SK-N-SH (cell line): ENCODE measurements around the gene SLC27A4. TPM values are rescaled to one million over a fixed set of nuclear protein-coding genes. Genes with fewer than 3 reads are reported as not detected.

Experiments used
- CTCF ChIA-PET: fragments of 300-600, 350-600 bp; formaldehyde crosslinking; extraction: SDS; loops from one replicate; lab custom pipeline; 2021; lab: Yijun Ruan, JAX
- POLR2A ChIA-PET: fragments of 350-600 bp; sonication (Branson Sonifier 250); formaldehyde crosslinking; extraction: SDS; loops from one replicate; lab custom pipeline; 2020; ENCODE audit warnings: antibody characterized with exemption, inconsistent platforms; lab: Yijun Ruan, JAX
- DNase-seq: peaks from one replicate; pipeline ENCODE4 v3.0.0; 2012
- H2AFZ ChIP-seq: fragments of 200-600 bp; sonication (generic); 2 replicates; pipeline ENCODE4 v1.8.1; 2016; ENCODE audit warnings: antibody characterized with exemption, mild to moderate bottlenecking, low read depth
- H3F3A ChIP-seq: fragments of 200-600 bp; sonication (generic); replicated peaks from 2 replicates; pipeline ENCODE3; 2016; ENCODE audit warnings: antibody characterized with exemption, mild to moderate bottlenecking; ENCODE audit not compliant: insufficient read depth
- H3K27ac ChIP-seq, 2 experiments: fragments of 200-500 bp in 1 of 2; fragments of 200-600 bp in 1 of 2; sonication (Bioruptor generic) in 1 of 2; sonication (generic), shearing (Covaris generic) in 1 of 2; 2 replicates each; pipeline versions ENCODE4 v1.5.1 to v1.6.1; 2014 to 2016; ENCODE audit warnings: low read depth in 2 of 2, inconsistent platforms in 1 of 2, low read length in 1 of 2, mild to moderate bottlenecking in 1 of 2, mixed read lengths in 1 of 2
- H3K27me3 ChIP-seq: fragments of 200-600 bp; sonication (generic), shearing (Covaris generic); 2 replicates; pipeline ENCODE4 v1.6.1; 2016; ENCODE audit warnings: mixed run types; ENCODE audit not compliant: insufficient read depth
- H3K36me3 ChIP-seq, 2 experiments: fragments of 200-500 bp in 1 of 2; fragments of 200-600 bp in 1 of 2; sonication (Bioruptor generic) in 1 of 2; sonication (generic) in 1 of 2; replicated peaks in 1 of 2; 2 replicates each; pipeline versions ENCODE3 to v1.5.1; 2014 to 2016; ENCODE audit warnings: low read length in 1 of 2, mild to moderate bottlenecking in 1 of 2; ENCODE audit not compliant: insufficient read depth in 2 of 2, control insufficient read depth in 1 of 2
- H3K4me1 ChIP-seq, 2 experiments: fragments of 200-500 bp in 1 of 2; fragments of 200-600 bp in 1 of 2; sonication (Bioruptor generic) in 1 of 2; sonication (generic), shearing (Covaris generic) in 1 of 2; 2 replicates each; pipeline versions ENCODE4 v1.5.1 to v1.6.1; 2014 to 2016; ENCODE audit warnings: low read depth in 1 of 2, low read length in 1 of 2, mixed run types in 1 of 2; ENCODE audit not compliant: insufficient read depth in 2 of 2, control insufficient read depth in 1 of 2
- H3K4me2 ChIP-seq: fragments of 200-600 bp; sonication (generic), shearing (Covaris generic); 2 replicates; pipeline ENCODE4 v1.6.1; 2017; ENCODE audit warnings: mixed run types
- H3K4me3 ChIP-seq, 2 experiments: fragments of 200-500 bp in 1 of 2; fragments of 200-600 bp in 1 of 2; sonication (Bioruptor generic) in 1 of 2; sonication (generic), shearing (Covaris generic) in 1 of 2; 2 replicates each; pipeline versions ENCODE4 v1.5.1 to v1.8.1; 2014 to 2016; ENCODE audit warnings: low read depth in 2 of 2, inconsistent platforms in 1 of 2, low read length in 1 of 2, mild to moderate bottlenecking in 1 of 2, mixed read lengths in 1 of 2, moderate library complexity in 1 of 2
- H3K79me2 ChIP-seq: fragments of 200-600 bp; sonication (generic); 2 replicates; pipeline ENCODE4 v1.8.1; 2017; ENCODE audit warnings: mild to moderate bottlenecking; ENCODE audit not compliant: insufficient read depth
- H3K9ac ChIP-seq: fragments of 200-600 bp; sonication (generic); 2 replicates; pipeline ENCODE4 v1.6.1; 2017; ENCODE audit warnings: mixed run types
- H3K9me2 ChIP-seq: fragments of 200-600 bp; sonication (generic); 2 replicates; pipeline ENCODE4 v1.6.1; 2017; ENCODE audit warnings: mixed run types
- H3K9me3 ChIP-seq: fragments of 200-600 bp; sonication (generic); 2 replicates; pipeline ENCODE4 v1.6.1; 2017; ENCODE audit warnings: mixed run types, mild to moderate bottlenecking, moderate library complexity
- H4K20me1 ChIP-seq: fragments of 200-600 bp; sonication (generic); 2 replicates; pipeline ENCODE4 v1.6.1; 2017; ENCODE audit warnings: mild to moderate bottlenecking, mixed run types; ENCODE audit not compliant: insufficient read depth
- CHD2 ChIP-seq: fragments of 150-350 bp; IDR thresholded peaks from 2 replicates; pipeline ENCODE4 v1.6.1; 2018; ENCODE audit warnings: low read length; ENCODE audit not compliant: partially characterized antibody
- EP300 ChIP-seq, 2 experiments: IDR thresholded peaks; 2 replicates each; pipeline versions ENCODE4 v1.4.0 to v1.6.1; 2012; ENCODE audit warnings: borderline replicate concordance in 1 of 2, low read depth in 1 of 2, low read length in 1 of 2
- FOSL2 ChIP-seq: IDR thresholded peaks from 2 replicates; pipeline ENCODE4 v1.4.0; 2012; ENCODE audit warnings: low read depth, mild to moderate bottlenecking, moderate library complexity, borderline replicate concordance
- FOXM1 ChIP-seq: IDR thresholded peaks from 2 replicates; pipeline ENCODE4 v1.4.0; 2012; ENCODE audit warnings: low read depth, mild to moderate bottlenecking
- GABPA ChIP-seq: IDR thresholded peaks from 2 replicates; pipeline ENCODE4 v1.4.0; 2012; ENCODE audit warnings: low read depth, mild to moderate bottlenecking
- GATA2 ChIP-seq: sonication (generic); formaldehyde crosslinking; IDR thresholded peaks from 2 replicates; pipeline ENCODE4 v1.5.0; 2020; ENCODE audit warnings: mild to moderate bottlenecking, missing genetic modification reagents
- JUND ChIP-seq: IDR thresholded peaks from 2 replicates; pipeline ENCODE4 v1.4.0; 2012
- MEF2A ChIP-seq: IDR thresholded peaks from 2 replicates; pipeline ENCODE4 v1.4.0; 2012; ENCODE audit warnings: low read depth, borderline replicate concordance
- MXI1 ChIP-seq: IDR thresholded peaks from 2 replicates; pipeline ENCODE4 v1.6.1; 2012; ENCODE audit warnings: mild to moderate bottlenecking, low read depth, low read length, improper control_type of control experiment
- NFIC ChIP-seq: IDR thresholded peaks from 2 replicates; pipeline ENCODE4 v1.4.0; 2012; ENCODE audit warnings: borderline replicate concordance
- NRF1 ChIP-seq: IDR thresholded peaks from 2 replicates; pipeline ENCODE4 v1.6.1; 2012; ENCODE audit warnings: low read depth, mild to moderate bottlenecking, low read length
- POLR2AphosphoS5 ChIP-seq: IDR thresholded peaks from 2 replicates; pipeline ENCODE4 v1.6.1; 2012; ENCODE audit warnings: low read depth, low read length
- RAD21 ChIP-seq: IDR thresholded peaks from 2 replicates; pipeline ENCODE4 v1.6.1; 2012; ENCODE audit warnings: mild to moderate bottlenecking, low read length
- RXRA ChIP-seq: IDR thresholded peaks from 2 replicates; pipeline ENCODE4 v1.4.0; 2012; ENCODE audit warnings: low read depth, mild to moderate bottlenecking, borderline replicate concordance
- SIN3A ChIP-seq: IDR thresholded peaks from 2 replicates; pipeline ENCODE4 v1.6.1; 2012; ENCODE audit warnings: low read depth, mild to moderate bottlenecking, low read length, moderate library complexity, borderline replicate concordance
- SMC3 ChIP-seq: IDR thresholded peaks from 2 replicates; pipeline ENCODE4 v1.6.1; 2012; ENCODE audit warnings: low read depth, low read length, improper control_type of control experiment
- TCF12 ChIP-seq: IDR thresholded peaks from 2 replicates; pipeline ENCODE4 v1.4.0; 2012
- TEAD4 ChIP-seq: IDR thresholded peaks from 2 replicates; pipeline ENCODE4 v1.4.0; 2012; ENCODE audit warnings: mild to moderate bottlenecking, borderline replicate concordance; ENCODE audit not compliant: insufficient read depth
- YY1 ChIP-seq: IDR thresholded peaks from 2 replicates; pipeline ENCODE4 v1.4.0; 2012; ENCODE audit warnings: low read depth, mild to moderate bottlenecking
- WGBS: methylation state at CpG from one replicate; pipeline ENCODE4 v1.1.6; 2017; ENCODE audit warnings: low lambda C conversion rate; 5-methylcytosine and 5-hydroxymethylcytosine counted together
- polyA plus RNA-seq, 3 experiments: library from polyadenylated mRNA; depleted of rRNA; stranded (reverse); fragments of >200 nt; gene quantifications; 2 replicates each; pipeline ENCODE4 v1.2.3, GENCODE V29; 2012
- TF ChIP-seq, protein P1 (sequence below): fragments of 150-350 bp; IDR thresholded peaks from 2 replicates; pipeline ENCODE4 v1.6.1; 2017; ENCODE audit warnings: antibody characterized with exemption, low read length, low read depth, borderline replicate concordance
- TF ChIP-seq, protein P2 (sequence below): IDR thresholded peaks from 2 replicates; pipeline ENCODE4 v1.4.0; 2012; ENCODE audit warnings: low read depth, borderline replicate concordance
- TF ChIP-seq, protein P3 (sequence below): fragments of 200-600 bp; sonication (generic); IDR thresholded peaks from 2 replicates; pipeline ENCODE4 v1.6.1; 2017; ENCODE audit warnings: antibody characterized with exemption, mild to moderate bottlenecking, moderate library complexity
- TF ChIP-seq, protein P4 (sequence below): IDR thresholded peaks from 2 replicates; pipeline ENCODE4 v1.4.0; 2012; ENCODE audit warnings: low read depth
- TF ChIP-seq, protein P5 (sequence below): fragments of 150-350 bp; IDR thresholded peaks from 2 replicates; pipeline ENCODE4 v1.6.1; 2016; ENCODE audit warnings: mild to moderate bottlenecking, low read depth, low read length
- TF ChIP-seq, protein P6 (sequence below): IDR thresholded peaks from 2 replicates; pipeline ENCODE4; 2012

Gene SLC27A4
- polyA plus RNA-seq, 1 of the 3 experiments (the other 2 are of a cell fraction), result 24.1 TPM

DNA sequence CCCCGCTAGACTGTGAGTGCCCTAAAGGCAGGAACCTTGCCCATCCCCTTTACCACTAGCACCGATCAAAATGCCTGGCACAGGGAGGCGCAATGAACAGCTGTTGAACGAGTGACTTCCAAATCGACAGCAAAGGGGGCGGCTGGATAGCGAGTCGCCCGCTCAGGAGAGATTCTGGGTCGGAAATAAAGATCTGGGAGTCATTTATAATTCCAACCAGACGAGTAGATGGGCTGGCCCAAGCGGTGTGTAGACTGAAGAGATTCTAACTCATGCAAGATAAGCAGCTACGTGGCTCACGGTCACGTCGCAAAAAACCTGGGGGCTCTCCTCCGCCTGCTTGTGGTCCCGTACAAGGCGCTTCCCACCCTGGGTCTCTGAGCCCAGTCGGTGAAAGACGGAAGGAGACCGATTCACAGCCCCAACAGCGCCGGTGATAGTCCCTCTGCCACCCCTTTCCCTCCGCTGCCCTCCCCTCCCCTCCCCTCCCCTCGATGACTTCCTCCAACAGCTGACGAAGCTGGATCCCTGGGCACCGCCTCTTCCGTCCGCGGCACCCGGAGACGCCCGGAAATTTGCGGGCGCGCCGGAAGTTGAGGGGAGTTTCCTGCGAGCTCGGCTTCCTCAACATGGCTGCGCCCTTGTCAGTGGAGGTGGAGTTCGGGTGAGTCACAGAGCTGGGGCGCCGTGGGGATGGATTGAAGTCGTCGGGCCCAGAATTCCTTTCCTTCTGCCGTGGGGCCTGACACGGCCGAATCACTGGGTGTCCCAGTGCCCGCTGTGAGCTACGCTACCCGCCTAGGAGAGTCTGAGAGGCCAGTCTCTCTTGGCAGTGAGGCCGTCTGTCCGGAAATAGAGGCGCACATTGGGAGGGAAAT, 30.7 kb downstream of the SLC27A4 start, which contains the start of gene URM1:
Gene URM1, plus strand, starts transcription at position 623 of the 878 bp plus-strand sequence. Its CDS starts 7 bp downstream, at position 630.
- CTCF ChIA-PET, result interaction anchor here (0.9 to 5.9 kb wide), 8 partner anchors 10 to 245 kb away, joined by 3 to 42 read pairs (median 6); partner anchors contain the start of gene CERCAM
- WGBS, result 1% methylated on average over 32 of the region's 55 CpGs
- H3K27ac ChIP-seq, result peak within 1 kb of the TSS; percentile 89 to 91
- no peaks in the 10 kb centered on the region for H4K20me1 ChIP-seq
- no peaks in the 10 kb centered on the region for H3K27me3 ChIP-seq
- H3K9ac ChIP-seq, result peak within 1 kb of the TSS; percentile 92
- POLR2A ChIA-PET, result interaction anchor here (0.8 to 2.2 kb wide), 8 partner anchors 9 to 182 kb away, joined by 3 to 11 read pairs (median 4); partner anchors contain the start of genes CERCAM and SPTAN1
- DNase-seq, result peak; percentile 97
- H3K4me1 ChIP-seq, result peaks cover 0 to 20% of the 10 kb centered on the region in 2 experiments; a peak in 2 of 4 replicates
- H3K4me3 ChIP-seq, result peak within 1 kb of the TSS; percentile 78 to 87
- H3K9me3 ChIP-seq, result no peaks in the 10 kb centered on the region
- peaks cover 0 to 4% of the 10 kb centered on the region in 2 experiments for H3K36me3 ChIP-seq
- H3K4me2 ChIP-seq, result peak within 1 kb of the TSS; percentile 86
- H3K79me2 ChIP-seq, result peaks cover 55% of the 10 kb centered on the region
- no peaks in the 10 kb centered on the region for H3K9me2 ChIP-seq
- H3F3A ChIP-seq, result peaks cover 19% of the 10 kb centered on the region
- H2AFZ ChIP-seq, result peak within 1 kb of the TSS; percentile 95
- TF ChIP-seq RAD21 (0 out of 2 replicates have a peak, but pooled peaks have one; percentile 14), CHD2 (no peak), EP300 (IDR thresholded peaks at IDR 0.05; ENCODE audit: borderline replicate concordance in 1 of 2, low read depth in 1 of 2, low read length in 1 of 2) (no peak), POLR2AphosphoS5 (peak; percentile 92; the same call in 1 of the 2 replicates), MXI1 (peak; percentile 91), TEAD4 (no peak), NRF1 (no peak), NFIC (no peak), GATA2 (CRISPR knock-in tag) (no peak), RXRA (no peak), TCF12 (no peak), JUND (peak; percentile 31; the same call in 1 of the 2 replicates), MEF2A (no peak), YY1 (peak; percentile 97), SMC3 (no peak), FOSL2 (peak; percentile 68), FOXM1 (no peak), SIN3A (peak; percentile 68; the same call in 1 of the 2 replicates), GABPA (peak; percentile 95)
- TF ChIP-seq, protein P1, sequence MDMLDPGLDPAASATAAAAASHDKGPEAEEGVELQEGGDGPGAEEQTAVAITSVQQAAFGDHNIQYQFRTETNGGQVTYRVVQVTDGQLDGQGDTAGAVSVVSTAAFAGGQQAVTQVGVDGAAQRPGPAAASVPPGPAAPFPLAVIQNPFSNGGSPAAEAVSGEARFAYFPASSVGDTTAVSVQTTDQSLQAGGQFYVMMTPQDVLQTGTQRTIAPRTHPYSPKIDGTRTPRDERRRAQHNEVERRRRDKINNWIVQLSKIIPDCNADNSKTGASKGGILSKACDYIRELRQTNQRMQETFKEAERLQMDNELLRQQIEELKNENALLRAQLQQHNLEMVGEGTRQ, result no peak
- TF ChIP-seq, protein P2, sequence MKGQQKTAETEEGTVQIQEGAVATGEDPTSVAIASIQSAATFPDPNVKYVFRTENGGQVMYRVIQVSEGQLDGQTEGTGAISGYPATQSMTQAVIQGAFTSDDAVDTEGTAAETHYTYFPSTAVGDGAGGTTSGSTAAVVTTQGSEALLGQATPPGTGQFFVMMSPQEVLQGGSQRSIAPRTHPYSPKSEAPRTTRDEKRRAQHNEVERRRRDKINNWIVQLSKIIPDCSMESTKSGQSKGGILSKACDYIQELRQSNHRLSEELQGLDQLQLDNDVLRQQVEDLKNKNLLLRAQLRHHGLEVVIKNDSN, result no peak
- TF ChIP-seq, protein P3, sequence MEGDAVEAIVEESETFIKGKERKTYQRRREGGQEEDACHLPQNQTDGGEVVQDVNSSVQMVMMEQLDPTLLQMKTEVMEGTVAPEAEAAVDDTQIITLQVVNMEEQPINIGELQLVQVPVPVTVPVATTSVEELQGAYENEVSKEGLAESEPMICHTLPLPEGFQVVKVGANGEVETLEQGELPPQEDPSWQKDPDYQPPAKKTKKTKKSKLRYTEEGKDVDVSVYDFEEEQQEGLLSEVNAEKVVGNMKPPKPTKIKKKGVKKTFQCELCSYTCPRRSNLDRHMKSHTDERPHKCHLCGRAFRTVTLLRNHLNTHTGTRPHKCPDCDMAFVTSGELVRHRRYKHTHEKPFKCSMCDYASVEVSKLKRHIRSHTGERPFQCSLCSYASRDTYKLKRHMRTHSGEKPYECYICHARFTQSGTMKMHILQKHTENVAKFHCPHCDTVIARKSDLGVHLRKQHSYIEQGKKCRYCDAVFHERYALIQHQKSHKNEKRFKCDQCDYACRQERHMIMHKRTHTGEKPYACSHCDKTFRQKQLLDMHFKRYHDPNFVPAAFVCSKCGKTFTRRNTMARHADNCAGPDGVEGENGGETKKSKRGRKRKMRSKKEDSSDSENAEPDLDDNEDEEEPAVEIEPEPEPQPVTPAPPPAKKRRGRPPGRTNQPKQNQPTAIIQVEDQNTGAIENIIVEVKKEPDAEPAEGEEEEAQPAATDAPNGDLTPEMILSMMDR, result peak; percentile 29
- TF ChIP-seq, protein P4, sequence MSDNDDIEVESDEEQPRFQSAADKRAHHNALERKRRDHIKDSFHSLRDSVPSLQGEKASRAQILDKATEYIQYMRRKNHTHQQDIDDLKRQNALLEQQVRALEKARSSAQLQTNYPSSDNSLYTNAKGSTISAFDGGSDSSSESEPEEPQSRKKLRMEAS, result peak; percentile 76; the same call in 1 of the 2 replicates
- TF ChIP-seq, protein P5, sequence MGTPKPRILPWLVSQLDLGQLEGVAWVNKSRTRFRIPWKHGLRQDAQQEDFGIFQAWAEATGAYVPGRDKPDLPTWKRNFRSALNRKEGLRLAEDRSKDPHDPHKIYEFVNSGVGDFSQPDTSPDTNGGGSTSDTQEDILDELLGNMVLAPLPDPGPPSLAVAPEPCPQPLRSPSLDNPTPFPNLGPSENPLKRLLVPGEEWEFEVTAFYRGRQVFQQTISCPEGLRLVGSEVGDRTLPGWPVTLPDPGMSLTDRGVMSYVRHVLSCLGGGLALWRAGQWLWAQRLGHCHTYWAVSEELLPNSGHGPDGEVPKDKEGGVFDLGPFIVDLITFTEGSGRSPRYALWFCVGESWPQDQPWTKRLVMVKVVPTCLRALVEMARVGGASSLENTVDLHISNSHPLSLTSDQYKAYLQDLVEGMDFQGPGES, result no peak
- TF ChIP-seq, protein P6, sequence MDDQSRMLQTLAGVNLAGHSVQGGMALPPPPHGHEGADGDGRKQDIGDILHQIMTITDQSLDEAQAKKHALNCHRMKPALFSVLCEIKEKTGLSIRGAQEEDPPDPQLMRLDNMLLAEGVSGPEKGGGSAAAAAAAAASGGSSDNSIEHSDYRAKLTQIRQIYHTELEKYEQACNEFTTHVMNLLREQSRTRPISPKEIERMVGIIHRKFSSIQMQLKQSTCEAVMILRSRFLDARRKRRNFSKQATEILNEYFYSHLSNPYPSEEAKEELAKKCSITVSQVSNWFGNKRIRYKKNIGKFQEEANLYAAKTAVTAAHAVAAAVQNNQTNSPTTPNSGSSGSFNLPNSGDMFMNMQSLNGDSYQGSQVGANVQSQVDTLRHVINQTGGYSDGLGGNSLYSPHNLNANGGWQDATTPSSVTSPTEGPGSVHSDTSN, result peak; percentile 38
